Activated B cell treated with CpG ODN at 0.5 μM for 24 hours (primary cell): ENCODE data around the gene TRAPPC3. TPM values are rescaled to one million over a fixed set of nuclear protein-coding genes. Genes with fewer than 3 reads are reported as not detected.

ENCODE experiments used
- ATAC-seq: fragments of 200-7000 bp; cut with Tn5 transposase; one replicate; pipeline ENCODE4 v1.10.0; 2021; ENCODE audit warnings: low read depth, mild to moderate bottlenecking, moderate library complexity
- CTCF ChIA-PET: fragments of 350-600 bp; sonication (Branson Sonifier 250); formaldehyde crosslinking; loops from one replicate; lab custom pipeline; 2021; ENCODE audit warnings: antibody characterized with exemption; lab: Charles Lee
- POLR2A ChIA-PET: fragments of 350-600 bp; sonication (Branson Sonifier 250); formaldehyde crosslinking; loops from one replicate; lab custom pipeline; 2021; ENCODE audit warnings: antibody characterized with exemption; lab: Charles Lee
- DNase-seq: peaks from one replicate; pipeline ENCODE4 v3.0.0; 2022
- H3K27ac Mint-ChIP-seq: one replicate; pipeline ENCODE4 v1.8.0; 2020; ENCODE audit warnings: mixed read lengths
- H3K27me3 Mint-ChIP-seq: one replicate; pipeline ENCODE4 v1.8.0; 2021; ENCODE audit warnings: mixed read lengths
- H3K36me3 Mint-ChIP-seq: one replicate; pipeline ENCODE4 v1.8.0; 2021; ENCODE audit warnings: low read depth, mixed read lengths
- H3K4me1 Mint-ChIP-seq: one replicate; pipeline ENCODE4 v1.8.0; 2021; ENCODE audit warnings: mixed read lengths
- H3K4me3 Mint-ChIP-seq: one replicate; pipeline ENCODE4 v1.8.0; 2020; ENCODE audit warnings: mild to moderate bottlenecking, mixed read lengths
- H3K9me3 Mint-ChIP-seq: one replicate; pipeline ENCODE4 v1.8.0; 2020; ENCODE audit warnings: mixed read lengths
- intact Hi-C: fragments of 100-400 bp; cut with micrococcal nuclease; formaldehyde crosslinking; loops from one replicate; pipeline ENCODE4 v1.15.1; 2024
- total RNA-seq: library from RNA; stranded (reverse); gene quantifications from 2 replicates; pipeline ENCODE4 v1.2.3, GENCODE V29; 2022
- TF ChIP-seq, protein P1 (sequence below): fragments of 200-600 bp; IDR thresholded peaks from one replicate; pipeline ENCODE4 v1.8.0; 2022; ENCODE audit warnings: antibody characterized with exemption, mild to moderate bottlenecking

TRAPPC3 gene
- total RNA-seq, 1 donor from 2014 or later = 48.5 TPM

DNA sequence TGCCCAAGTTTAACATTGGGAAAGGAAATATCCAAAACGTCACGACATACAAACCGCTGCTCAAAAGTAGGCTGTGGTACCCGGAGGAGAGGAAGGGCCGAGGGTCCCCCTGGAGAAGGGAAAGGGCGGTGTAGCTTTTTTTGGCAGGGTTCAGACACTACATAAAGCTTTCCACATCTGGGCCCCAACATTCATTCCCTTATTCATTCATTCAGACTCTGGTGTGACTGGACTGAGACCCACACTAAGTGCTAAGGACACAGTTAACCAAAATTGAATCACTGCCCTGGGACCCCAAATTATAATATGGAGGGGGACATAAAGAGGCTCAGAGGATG, 14.0 kb downstream of the TRAPPC3 start:
- DNase-seq = no peak
- Mint-ChIP-seq H3K9me3 (no peaks in the 10 kb centered on the region), H3K36me3 (peaks cover 41% of the 10 kb centered on the region), H3K4me1 (no peaks in the 10 kb centered on the region), H3K27me3 (no peaks in the 10 kb centered on the region), H3K4me3 (no peak overlapping the region), H3K27ac (no peak overlapping the region)
- TF ChIP-seq, protein P1, sequence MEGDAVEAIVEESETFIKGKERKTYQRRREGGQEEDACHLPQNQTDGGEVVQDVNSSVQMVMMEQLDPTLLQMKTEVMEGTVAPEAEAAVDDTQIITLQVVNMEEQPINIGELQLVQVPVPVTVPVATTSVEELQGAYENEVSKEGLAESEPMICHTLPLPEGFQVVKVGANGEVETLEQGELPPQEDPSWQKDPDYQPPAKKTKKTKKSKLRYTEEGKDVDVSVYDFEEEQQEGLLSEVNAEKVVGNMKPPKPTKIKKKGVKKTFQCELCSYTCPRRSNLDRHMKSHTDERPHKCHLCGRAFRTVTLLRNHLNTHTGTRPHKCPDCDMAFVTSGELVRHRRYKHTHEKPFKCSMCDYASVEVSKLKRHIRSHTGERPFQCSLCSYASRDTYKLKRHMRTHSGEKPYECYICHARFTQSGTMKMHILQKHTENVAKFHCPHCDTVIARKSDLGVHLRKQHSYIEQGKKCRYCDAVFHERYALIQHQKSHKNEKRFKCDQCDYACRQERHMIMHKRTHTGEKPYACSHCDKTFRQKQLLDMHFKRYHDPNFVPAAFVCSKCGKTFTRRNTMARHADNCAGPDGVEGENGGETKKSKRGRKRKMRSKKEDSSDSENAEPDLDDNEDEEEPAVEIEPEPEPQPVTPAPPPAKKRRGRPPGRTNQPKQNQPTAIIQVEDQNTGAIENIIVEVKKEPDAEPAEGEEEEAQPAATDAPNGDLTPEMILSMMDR = no peak
- no peak for ATAC-seq
- intact Hi-C loops = no loop called here
- POLR2A ChIA-PET = interaction anchor here (1.3 kb wide), 1 partner anchor 14 kb away, joined by 3 read pairs; the partner anchor contains the start of gene TRAPPC3
- CTCF ChIA-PET = interaction anchor here (0.8 to 3.5 kb wide), 8 partner anchors 13 to 150 kb away, joined by 3 to 38 read pairs (median 5); partner anchors contain the start of gene TRAPPC3

DNA sequence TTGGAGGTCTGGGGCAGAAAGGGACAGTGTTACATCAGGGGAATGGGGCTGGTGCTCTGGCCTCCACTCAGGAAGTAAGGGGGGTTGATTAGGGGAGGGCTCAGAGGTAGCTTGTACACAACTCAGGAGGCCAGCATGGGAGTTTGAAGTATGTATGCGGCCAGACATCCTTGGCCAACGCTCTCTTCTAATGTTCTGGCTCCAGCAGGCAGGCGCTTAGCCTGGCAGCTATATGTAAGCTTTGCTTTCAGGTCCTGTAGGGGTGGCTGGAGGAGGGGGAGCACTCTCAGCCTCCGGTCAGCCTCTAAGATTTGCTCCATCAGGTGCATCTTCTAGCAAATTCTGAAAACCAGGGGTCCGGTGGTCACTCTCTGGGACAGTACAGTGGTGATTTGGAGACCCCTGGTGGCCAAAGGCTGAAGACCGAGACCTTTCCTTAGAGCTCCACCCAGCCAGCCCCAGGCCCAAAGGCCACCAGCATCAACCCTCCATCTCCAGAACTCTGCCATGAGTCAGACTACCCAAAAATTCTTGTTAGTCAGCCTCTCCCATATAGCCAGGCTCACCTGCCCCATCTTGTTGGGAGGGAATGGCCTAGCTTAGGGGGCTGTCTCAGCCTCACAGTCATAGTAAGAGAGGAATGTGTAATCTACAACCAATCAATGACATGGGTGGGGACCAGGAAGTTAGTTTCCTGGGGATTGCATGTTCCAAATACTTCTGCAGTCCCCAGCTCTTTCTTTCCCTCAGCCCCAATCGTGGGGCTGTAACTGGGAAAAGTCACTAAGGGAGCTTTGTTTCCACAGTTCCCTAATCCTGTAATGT, 14.6 kb downstream of the TRAPPC3 start:
- intact Hi-C loops = loop anchor here (1.0 to 5.0 kb wide), 2 partner anchors 35 to 277 kb away; no protein-coding TSS in a partner anchor
- ChIA-PET CTCF (interaction anchor here (0.8 to 3.5 kb wide), 10 partner anchors 14 to 160 kb away, joined by 3 to 38 read pairs (median 4); partner anchors contain the start of gene TRAPPC3), POLR2A (interaction anchor here (0.7 to 1.3 kb wide), 2 partner anchors 14 to 1341 kb away, joined by 3 to 11 read pairs; partner anchors contain the start of gene TRAPPC3)
- Mint-ChIP-seq H3K27ac (no peak overlapping the region), H3K9me3 (no peaks in the 10 kb centered on the region), H3K27me3 (no peaks in the 10 kb centered on the region), H3K4me1 (no peaks in the 10 kb centered on the region), H3K36me3 (peaks cover 35% of the 10 kb centered on the region), H3K4me3 (no peak overlapping the region)
- DNase-seq = no peak
- peak; percentile 67 for ATAC-seq
- TF ChIP-seq, protein P1 = no peak

DNA sequence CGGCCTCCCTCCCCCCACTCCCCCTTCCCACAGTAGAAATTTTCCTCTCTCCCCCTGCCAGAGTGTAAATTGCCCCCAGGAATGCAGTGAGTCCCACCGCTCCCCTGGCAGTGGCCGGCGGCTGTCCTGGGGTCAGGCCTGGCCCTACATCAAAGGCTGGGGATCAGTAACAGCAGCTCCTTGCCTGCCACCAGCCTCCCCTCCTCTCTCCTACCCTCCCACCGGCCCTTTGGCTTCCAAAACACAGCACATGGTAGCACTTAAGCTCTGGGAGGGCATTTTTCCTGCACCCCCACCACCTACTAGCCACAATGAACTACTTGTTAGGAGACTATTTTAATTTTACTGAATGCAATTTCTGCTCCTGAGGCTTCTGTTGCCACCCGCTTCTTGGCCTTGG, 15.3 kb downstream of the TRAPPC3 start:
- Mint-ChIP-seq H3K4me1 (no peaks in the 10 kb centered on the region), H3K27ac (no peak overlapping the region), H3K4me3 (no peak overlapping the region), H3K27me3 (no peaks in the 10 kb centered on the region), H3K36me3 (peaks cover 29% of the 10 kb centered on the region), H3K9me3 (no peaks in the 10 kb centered on the region)
- no peak for DNase-seq
- TF ChIP-seq, protein P1 = no peak
- intact Hi-C loops = loop anchor here (1.0 to 5.0 kb wide), 2 partner anchors 35 to 277 kb away; no protein-coding TSS in a partner anchor
- ChIA-PET CTCF (interaction anchor here (0.8 to 3.5 kb wide), 7 partner anchors 16 to 160 kb away, joined by 3 to 38 read pairs (median 4); no protein-coding TSS in a partner anchor), POLR2A (interaction anchor here (0.7 to 1.3 kb wide), 2 partner anchors 15 to 1342 kb away, joined by 3 to 11 read pairs; partner anchors contain the start of gene TRAPPC3)
- no peak for ATAC-seq

DNA sequence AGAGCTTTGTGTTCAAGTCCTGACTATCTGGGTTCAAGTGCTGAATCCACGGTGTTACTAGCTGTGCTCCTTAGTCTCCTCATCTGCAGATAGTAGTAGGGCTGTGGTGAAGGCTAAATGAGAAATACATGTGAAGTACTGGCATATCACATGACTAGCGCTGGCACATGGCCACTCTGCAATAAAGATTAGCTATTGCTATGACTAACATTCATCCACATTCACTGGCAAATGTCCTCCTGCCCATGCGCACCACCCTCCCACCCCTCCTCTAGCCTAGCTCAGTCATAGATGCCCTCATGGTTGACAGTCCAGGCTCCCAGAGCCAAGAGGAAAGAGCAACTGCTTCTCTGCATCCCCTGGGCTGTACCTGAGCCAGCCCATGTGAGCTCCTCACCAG, 15.8 kb downstream of the TRAPPC3 start:
- Mint-ChIP-seq H3K27ac (no peak overlapping the region), H3K4me1 (no peaks in the 10 kb centered on the region), H3K4me3 (no peak overlapping the region), H3K36me3 (peaks cover 26% of the 10 kb centered on the region), H3K9me3 (no peaks in the 10 kb centered on the region), H3K27me3 (no peaks in the 10 kb centered on the region)
- ChIA-PET CTCF (interaction anchor here (1.2 to 3.5 kb wide), 3 partner anchors 15 to 55 kb away, joined by 4 to 38 read pairs (median 11); no protein-coding TSS in a partner anchor), POLR2A (interaction anchor here (0.8 kb wide), 1 partner anchor 630 kb away, joined by 3 read pairs; no protein-coding TSS in a partner anchor)
- DNase-seq (no peak), ATAC-seq (no peak)
- TF ChIP-seq, protein P1 = no peak
- intact Hi-C loops = loop anchor here (5.0 kb wide), 1 partner anchor 276 kb away; no protein-coding TSS in a partner anchor
